ENCODE data around the gene CFAP97.
A peak's percentile ranks its signal among the peaks of the same experiment; 100 is the strongest.
"Not testable (repeated sequence)": the region's sequence is repeated elsewhere in the genome, so short reads cannot be mapped to it uniquely, and the experiment has no call there.

The CFAP97 gene

GRCh38 chr4:185138161-185138560 is 65.6 kb downstream of the CFAP97 start:
- DNase-seq: no peak

DNA sequence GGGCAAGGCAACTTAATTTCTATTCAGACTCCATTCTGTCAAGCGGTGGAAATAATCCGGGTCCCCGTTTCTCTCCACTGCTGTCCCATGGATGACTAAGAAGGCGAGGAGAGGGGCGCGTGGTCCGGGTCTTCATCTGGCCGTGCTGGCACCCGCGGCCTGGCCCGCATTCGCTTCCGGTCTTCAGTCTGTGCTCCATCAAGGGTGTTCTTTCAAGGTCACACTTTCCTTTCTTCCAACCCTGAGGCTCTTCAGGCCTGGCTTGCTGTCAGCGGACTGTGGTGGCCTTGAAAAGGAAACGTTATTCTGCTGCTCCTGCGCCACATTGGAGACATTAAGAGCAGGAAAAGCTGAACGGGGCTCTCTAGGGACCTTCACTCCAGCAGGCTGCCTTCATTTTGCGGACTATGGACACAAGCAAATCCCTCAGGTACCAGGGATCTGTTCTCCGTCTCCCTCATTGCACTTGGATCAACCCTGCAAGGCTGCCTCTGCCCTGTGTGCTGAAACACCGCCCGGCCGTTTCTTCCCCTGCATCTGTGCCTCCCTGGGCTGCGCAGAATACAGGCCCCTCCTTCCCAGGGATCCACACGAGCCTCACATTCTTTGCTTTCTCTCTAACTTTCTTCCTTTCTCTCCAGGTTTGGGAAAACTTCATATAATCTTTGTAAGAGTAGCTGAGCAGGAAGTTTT is 66.4 kb downstream of the CFAP97 start:
- DNase-seq: no peak

DNA sequence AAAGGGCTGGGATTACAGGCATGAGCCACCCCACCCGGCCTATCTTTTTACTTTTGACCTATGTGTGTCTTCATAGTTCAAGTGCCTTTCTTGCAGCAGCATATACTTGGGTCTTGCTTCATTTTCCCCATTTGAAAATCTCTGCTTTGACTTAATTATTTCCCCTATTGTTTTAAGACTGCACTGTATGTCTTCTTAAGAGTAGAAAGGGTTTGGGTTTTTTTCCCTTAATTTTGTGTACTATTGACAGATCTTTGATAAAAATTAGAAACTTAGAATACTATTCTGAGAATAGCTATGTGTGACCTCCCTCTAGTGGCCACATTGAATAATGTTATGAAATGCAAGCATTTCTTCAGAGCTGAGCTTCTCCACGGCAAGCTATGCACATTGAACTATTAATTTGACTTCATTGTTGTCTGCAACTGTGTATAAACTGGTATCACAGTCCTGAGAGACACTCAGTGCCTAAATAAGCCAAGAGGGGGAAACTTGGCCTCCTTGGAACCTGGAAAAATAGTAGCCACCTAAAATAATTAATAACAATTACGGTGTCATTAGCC is 69.4 kb downstream of the CFAP97 start:
- DNase-seq: peak; percentile 48

GRCh38 chr4:185128272-185129119 is 75.3 kb downstream of the CFAP97 start:
- no peak for DNase-seq

DNA sequence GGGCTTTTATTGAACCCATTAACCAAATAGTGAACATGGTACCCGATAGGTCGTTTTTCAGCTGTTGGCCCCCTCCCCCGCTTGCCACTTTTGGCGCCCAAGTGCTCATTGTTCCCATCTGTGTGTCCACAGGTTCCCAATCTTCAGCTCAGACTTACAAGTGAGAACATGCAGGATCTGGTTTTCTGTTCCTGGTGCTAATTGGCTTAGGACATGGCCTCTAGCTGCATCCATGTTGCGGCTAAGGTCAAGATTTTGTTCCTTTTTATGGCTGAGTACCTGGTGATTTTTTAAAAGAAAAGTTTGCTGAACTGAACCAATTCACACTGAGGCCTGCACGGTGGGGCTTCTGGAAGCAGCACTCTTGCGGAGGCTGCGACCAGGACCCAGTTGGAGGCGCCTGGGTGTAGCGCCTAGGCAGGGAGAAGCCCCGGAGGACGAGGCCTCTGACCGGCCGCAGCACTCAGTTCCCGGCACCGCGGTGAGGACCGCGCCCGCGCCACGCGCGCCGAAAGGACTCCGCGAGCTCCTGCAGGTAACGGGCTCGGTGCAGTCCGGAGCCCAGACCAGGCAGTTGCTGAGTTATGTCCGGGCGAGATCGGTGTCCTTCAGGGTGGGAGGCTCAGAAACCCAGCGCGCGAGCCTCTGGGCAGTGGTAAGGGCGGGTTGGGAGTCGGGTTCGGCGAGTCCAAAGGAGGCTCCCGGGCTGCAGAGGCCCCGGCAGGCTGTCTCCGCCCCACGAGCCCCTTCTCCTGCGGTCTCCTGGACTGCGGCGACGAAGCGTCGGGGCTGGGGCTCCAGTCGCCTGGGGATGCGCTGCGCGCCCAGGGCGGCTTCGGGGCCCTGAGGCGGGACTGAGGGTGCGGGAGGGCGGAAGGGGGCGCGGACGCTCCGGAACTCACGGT is 76.5 kb downstream of the CFAP97 start:
- no peak for DNase-seq

DNA sequence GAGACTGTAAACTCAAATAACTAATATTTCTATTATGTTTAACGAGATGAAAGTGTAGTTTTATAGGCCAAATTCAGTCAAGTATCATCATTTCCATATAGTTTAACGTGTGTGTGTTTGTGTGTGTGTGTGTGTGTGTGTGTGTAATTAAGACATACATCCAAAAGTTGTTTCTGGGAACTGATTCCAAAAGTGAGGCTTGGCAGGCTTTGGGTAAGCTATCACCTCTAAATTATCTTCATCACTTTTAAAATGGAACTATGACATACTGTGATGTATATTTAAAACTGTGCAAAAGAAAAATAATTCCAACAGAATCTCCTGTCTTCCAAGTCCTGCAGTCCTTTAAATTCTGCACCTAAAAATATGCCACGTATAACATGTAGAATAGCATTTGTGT is 79.8 kb downstream of the CFAP97 start:
- DNase-seq: no peak

DNA sequence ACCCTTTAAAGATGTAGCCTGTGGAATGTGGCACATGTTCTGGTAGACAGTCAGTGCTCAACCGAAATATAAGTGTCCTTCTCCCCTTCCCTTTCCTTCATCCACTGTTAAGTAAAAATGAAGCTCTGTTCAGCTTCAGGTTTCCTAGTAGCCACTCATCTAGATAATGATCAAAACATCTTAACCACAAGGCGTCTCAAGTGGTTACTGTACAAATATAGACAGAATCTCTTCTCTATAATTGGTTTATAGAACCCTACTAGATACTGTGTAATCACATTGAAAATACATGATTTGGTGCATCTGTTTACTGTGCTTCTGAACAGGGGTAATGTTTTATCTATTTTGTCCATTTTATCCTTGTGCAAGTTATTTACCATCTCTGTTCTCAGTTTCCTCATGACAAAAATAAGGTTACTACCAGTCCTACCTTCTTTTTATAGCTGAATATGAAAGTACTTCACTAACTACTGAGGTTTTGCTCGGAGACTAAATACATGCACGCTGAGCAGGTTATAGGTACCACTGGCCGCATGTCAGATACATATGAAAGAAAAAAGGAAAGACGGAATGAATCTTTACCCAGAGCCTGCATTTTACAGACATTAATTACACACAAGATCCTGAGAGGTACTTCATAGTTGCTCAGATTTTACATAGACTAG is 81.0 kb downstream of the CFAP97 start:
- no peak for DNase-seq

DNA sequence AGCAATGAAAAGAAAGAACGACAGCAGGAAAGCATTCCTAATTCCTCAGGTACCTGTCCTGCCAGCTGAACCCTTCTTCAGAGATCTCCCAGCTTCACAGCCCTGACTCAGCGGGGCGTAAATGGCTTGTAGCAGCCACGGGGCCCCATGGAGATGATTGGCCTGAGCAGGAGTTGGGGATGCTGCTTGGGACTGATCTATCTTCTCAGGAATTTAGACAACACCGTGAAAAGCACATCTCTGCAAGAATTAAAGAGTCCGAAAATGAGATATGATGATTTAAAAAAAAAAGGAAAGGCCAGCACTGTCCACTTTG is 83.2 kb downstream of the CFAP97 start:
- DNase-seq: no peak

GRCh38 chr4:185119927-185120630 is 83.7 kb downstream of the CFAP97 start:
- DNase-seq: no peak

DNA sequence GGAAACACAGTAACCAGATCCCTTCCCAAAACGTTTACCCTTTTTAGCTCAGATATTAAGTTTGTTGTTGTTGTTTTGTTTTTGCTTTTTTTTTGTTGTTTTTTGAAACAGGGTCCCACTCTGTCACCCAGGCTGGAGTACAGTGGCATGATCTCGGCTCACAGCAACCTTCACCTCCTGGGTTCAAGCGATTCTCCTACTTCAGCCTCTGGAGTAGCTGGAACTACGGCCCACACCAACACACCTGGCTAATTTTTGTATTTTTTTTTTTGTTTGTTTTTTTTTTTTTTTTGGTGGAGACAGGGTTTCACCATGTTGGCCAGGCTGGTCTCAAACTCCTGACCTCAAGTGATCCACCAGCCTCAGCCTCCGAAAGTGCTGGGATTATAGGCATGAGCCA is 84.3 kb downstream of the CFAP97 start:
- not testable (repeated sequence) for DNase-seq

DNA sequence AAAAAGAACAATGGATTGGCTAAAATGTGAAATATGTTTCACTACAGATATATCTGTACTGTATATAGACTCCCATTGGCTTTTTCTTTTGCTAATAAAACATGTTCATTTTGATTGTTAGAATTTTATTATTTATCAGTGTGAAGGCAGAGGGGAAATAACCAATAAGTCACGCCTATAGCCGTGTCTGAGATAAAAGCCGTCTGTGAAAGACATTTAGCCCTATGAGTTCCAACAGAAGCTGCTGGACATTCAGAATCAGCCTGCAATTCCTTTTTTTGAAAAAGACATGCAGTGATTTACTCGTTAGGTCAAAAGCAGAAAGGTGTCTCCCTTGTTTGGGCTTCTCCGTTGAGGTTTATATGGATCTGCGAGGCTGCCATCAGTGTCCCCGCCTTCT is 84.9 kb downstream of the CFAP97 start:
- DNase-seq: no peak

DNA sequence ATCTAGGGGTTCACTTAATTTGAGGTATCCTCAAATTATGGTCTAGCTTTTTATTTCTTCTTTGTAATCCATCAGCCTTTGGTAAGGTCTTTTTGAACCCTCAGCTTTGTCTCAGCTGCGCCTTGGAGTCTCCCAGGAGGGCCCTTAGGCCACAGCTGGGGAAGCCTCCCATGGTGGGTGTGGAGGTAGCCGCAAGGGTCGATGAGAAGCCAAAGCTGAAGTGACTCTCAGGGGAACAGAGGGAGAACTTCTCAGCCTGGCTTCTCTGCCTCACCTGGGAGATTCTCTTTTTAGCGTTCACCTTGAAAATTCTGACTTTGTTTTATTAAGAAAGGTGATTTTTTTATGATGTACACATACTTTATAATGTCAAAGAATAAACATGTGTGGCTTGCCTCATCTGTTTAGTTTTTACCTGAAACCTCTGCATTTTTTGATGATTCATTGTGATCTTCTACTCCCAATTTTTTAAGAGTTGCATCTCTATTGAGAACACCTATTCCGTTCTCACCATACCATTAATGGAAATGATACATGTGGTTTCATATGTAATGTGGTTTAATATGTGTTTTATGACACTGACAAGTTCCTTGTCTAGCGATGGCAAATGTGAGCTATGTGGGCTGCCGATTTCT is 86.4 kb downstream of the CFAP97 start:
- DNase-seq: no peak

DNA sequence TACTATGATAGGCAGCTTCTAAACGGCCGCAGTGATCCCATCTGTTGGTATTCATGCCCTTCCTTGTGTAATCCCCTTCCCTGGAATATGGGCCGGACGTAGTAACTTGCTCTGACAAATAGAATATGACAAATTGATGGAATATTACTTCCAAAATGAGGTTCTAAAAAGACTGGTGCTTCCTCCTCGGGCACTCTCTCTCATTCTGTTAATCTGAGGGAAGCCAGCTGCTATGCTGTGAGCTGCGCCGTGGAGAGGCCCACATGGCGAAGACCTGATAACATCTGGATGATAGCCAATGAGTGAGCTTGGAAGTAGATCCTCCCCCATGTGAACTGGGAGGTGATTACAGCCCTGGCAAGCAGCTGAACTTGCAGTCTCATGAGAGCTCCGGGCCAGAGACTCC is 88.0 kb downstream of the CFAP97 start:
- DNase-seq: peak; percentile 90

DNA sequence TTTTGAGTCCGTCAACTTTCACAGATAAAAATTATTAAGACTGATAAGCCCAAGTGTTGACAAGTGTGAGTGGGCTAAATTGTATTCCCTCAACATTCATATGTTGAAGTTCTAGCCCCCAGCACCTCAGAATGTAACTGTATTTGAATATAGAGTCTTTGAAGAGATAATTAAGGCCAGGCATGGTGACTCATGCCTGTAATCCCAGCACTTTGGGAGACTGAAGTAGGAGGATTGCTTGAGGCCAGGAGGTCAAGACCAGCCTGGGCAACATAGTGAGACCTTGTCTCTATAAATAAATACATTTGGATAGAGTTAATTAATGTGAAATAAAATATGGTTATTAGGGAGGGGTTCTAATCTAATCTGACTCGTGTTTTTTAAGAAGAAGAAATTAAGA is 90.5 kb downstream of the CFAP97 start:
- DNase-seq: no peak

GRCh38 chr4:185112104-185112503 is 91.7 kb downstream of the CFAP97 start:
- DNase-seq: no peak

- no peak for DNase-seq
Observed at GRCh38 chr4:185110375-185110823, 93.4 kb downstream of the CFAP97 start.

DNA sequence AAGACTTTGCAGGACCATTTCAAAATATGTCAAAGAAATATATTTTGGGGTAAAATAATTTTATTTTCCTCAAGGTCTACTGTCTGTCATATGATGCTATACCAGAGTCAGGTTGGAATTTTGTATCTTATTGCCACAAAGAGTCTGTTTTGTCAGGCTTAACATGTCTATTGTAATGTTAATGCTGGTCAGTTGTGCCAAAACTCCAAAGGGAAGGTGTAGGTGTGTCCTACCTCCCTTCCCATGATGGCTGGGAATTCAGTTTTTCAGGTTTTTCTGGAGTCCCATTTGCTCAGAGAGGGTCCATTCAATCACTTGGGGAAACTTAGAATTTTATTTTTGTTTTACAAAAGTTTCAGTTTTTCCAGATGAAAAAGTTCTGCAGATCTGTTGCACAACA is 94.1 kb downstream of the CFAP97 start:
- no peak for DNase-seq
